ENCODE measurements around the gene MRPL23. TPM values are rescaled to one million over a fixed set of nuclear protein-coding genes. Genes with fewer than 3 reads are reported as not detected.

MRPL23 gene
- total and polyA plus RNA-seq, 2 of the 8 experiments (the other 6 are each of a cell fraction or from before 2014, with no cell fraction given): 86.4 to 244 TPM

- 84% methylated on average over 14 of the region's 23 CpGs; no CpG with 5 or more reads in 1 of the 2 experiments for WGBS, 2 experiments (ENCODE audit: extremely low coverage in 1 of 2, insufficient coverage in 1 of 2, insufficient read length in 1 of 2, insufficient replicate concordance in 2 of 2, low coverage in 1 of 2, low lambda C conversion rate in 2 of 2, missing lambda C conversion rate in 1 of 2)
Observed at GRCh38 chr11:1939006-1939625, 8.0 kb upstream of the MRPL23 start.

More at GRCh38 chr11:1939006-1939625, 8.0 kb upstream of the MRPL23 start:
- H4K20me1 ChIP-seq (replicated peaks in 1 of 2; ENCODE audit: control insufficient read depth in 1 of 2, insufficient read depth in 2 of 2, low read length in 2 of 2): no peaks in the 10 kb centered on the region
- H3K9me3 ChIP-seq (ENCODE audit: insufficient read depth in 2 of 2, low read depth in 1 of 2, low read length in 1 of 2): no peaks in the 10 kb centered on the region
- ChIA-PET POLR2A (ENCODE audit: partially characterized antibody) (interaction anchor here (1.0 kb wide), 1 partner anchor 31 kb away, joined by 3 read pairs; no protein-coding TSS in a partner anchor), CTCF (ENCODE audit: partially characterized antibody) (interaction anchor here (0.8 to 1.6 kb wide), 6 partner anchors 17 to 212 kb away, joined by 3 to 5 read pairs (median 4); no protein-coding TSS in a partner anchor)
- H3K27ac ChIP-seq (ENCODE audit: low read depth, low read length): no peak overlapping the region
- no peak overlapping the region for H3K14ac ChIP-seq (ENCODE audit: insufficient read length)
- peak overlapping the region; percentile 51; the same call in 1 of the 2 replicates for H4K8ac ChIP-seq (ENCODE audit: extremely low read depth, insufficient read depth, low read length)
- peaks cover 0 to 10% (median 0%) of the 10 kb centered on the region in 4 experiments; a peak in 2 of 7 replicates for H3K4me1 ChIP-seq (replicated peaks in 1 of 4; ENCODE audit: control insufficient read depth in 3 of 4, insufficient read depth in 4 of 4, low read length in 3 of 4)
- H3K79me2 ChIP-seq (ENCODE audit: control insufficient read depth in 1 of 2, insufficient read depth in 2 of 2, low read length in 2 of 2): no peaks in the 10 kb centered on the region
- peak in 1 of 2 experiments; percentile 47 for DNase-seq (ENCODE audit: low read depth in 1 of 2, low spot score in 2 of 2)
- peak overlapping the region; percentile 97 for H3K56ac ChIP-seq (replicated peaks; ENCODE audit: insufficient read length, low read depth, low read length)
- no peak overlapping the region for H3K4ac ChIP-seq (replicated peaks; ENCODE audit: insufficient read length, low read depth, low read length)
- no peak overlapping the region for H2BK12ac ChIP-seq (ENCODE audit: low read depth, low read length)
- H4K5ac ChIP-seq (ENCODE audit: insufficient read length, low read depth, low read length): no peak overlapping the region
- H3K79me1 ChIP-seq (ENCODE audit: low read depth, low read length): no peaks in the 10 kb centered on the region
- H3K23ac ChIP-seq (ENCODE audit: insufficient read length): no peak overlapping the region
- H2BK15ac ChIP-seq (ENCODE audit: low read length): no peak overlapping the region
- no peaks in the 10 kb centered on the region for H3K27me3 ChIP-seq (replicated peaks in 1 of 4; ENCODE audit: control insufficient read depth in 3 of 4, extremely low read depth in 1 of 4, insufficient read depth in 3 of 4, low read length in 3 of 4)
- H2BK5ac ChIP-seq (ENCODE audit: low read depth, low read length): no peak overlapping the region
- no peak overlapping the region for H2BK120ac ChIP-seq (replicated peaks; ENCODE audit: low read depth, low read length)
- H3K4me3 ChIP-seq (ENCODE audit: extremely low read depth in 1 of 4, insufficient read depth in 2 of 4, low read depth in 3 of 4, low read length in 4 of 4): no peak overlapping the region
- no peaks in the 10 kb centered on the region for H3K36me3 ChIP-seq (ENCODE audit: control insufficient read depth in 2 of 4, insufficient read depth in 4 of 4, low read length in 3 of 4)
- no peak overlapping the region for H2AK5ac ChIP-seq (ENCODE audit: low read depth, low read length)
- H2BK20ac ChIP-seq (ENCODE audit: low read length): no peak overlapping the region
- TF ChIP-seq RXRA (IDR thresholded peaks at IDR 0.05; ENCODE audit: insufficient read depth, low read depth, low read length) (no peak), CHD2 (IDR thresholded peaks at IDR 0.05; ENCODE audit: low read length) (no peak), SIX5 (IDR thresholded peaks at IDR 0.05; ENCODE audit: low read depth, low read length) (no peak), YY1 (IDR thresholded peaks at IDR 0.05; ENCODE audit: low read depth, low read length) (no peak), HDAC2 (IDR thresholded peaks at IDR 0.05; ENCODE audit: borderline replicate concordance in 1 of 2, low read depth in 2 of 2, low read length in 2 of 2) (no peak), FOSL1 (IDR thresholded peaks at IDR 0.05; ENCODE audit: insufficient read depth, low read depth, low read length) (no peak), RFX5 (IDR thresholded peaks at IDR 0.05; ENCODE audit: borderline replicate concordance, low read depth, low read length) (no peak), NRF1 (IDR thresholded peaks at IDR 0.05; ENCODE audit: low read depth, low read length) (no peak), GABPA (IDR thresholded peaks at IDR 0.05; ENCODE audit: borderline replicate concordance, insufficient read depth, low read length) (no peak), CHD1 (IDR thresholded peaks at IDR 0.05; ENCODE audit: low read depth, low read length) (no peak), TBP (IDR thresholded peaks at IDR 0.05; ENCODE audit: low read depth, low read length) (no peak), EZH2 (IDR thresholded peaks at IDR 0.05; ENCODE audit: low read depth, low read length, severe bottlenecking) (no peak), RNF2 (IDR thresholded peaks at IDR 0.05; ENCODE audit: borderline replicate concordance, low read depth, low read length, missing control alignments, poor library complexity, severe bottlenecking) (no peak)
- no peak overlapping the region; the same call in 1 of the 2 replicates for H3K18ac ChIP-seq (ENCODE audit: extremely low read depth, low read length)
- no peak overlapping the region for H3K4me2 ChIP-seq (ENCODE audit: insufficient read depth in 1 of 2, low read depth in 2 of 2, low read length in 2 of 2)
- peaks cover 2% of the 10 kb centered on the region; the same call in 1 of the 2 replicates for H3K23me2 ChIP-seq (ENCODE audit: low read depth, low read length)
- H2AFZ ChIP-seq (ENCODE audit: low read length): no peak overlapping the region
- no peak overlapping the region for H4K91ac ChIP-seq (replicated peaks; ENCODE audit: insufficient read length, low read length)
- FAIRE-seq: no peak
- H3K9ac ChIP-seq (replicated peaks in 1 of 4; ENCODE audit: extremely low read depth in 1 of 4, low read depth in 3 of 4, low read length in 3 of 4): no peak overlapping the region

All from H1 (cell line).